B cell (primary cell): ENCODE measurements around the gene CADPS. TPM values are rescaled to one million over a fixed set of nuclear protein-coding genes. Genes with fewer than 3 reads are reported as not detected.

Experiments
- ATAC-seq: fragments of 200-7000 bp; cut with Tn5 transposase; one replicate; pipeline ENCODE4 v1.10.0; 2021; ENCODE audit warnings: low read depth, mild to moderate bottlenecking, moderate number of reproducible peaks, moderate library complexity
- CTCF ChIA-PET: fragments of 350-600 bp; sonication (Branson Sonifier 250); formaldehyde crosslinking; loops from one replicate; lab custom pipeline; 2021; ENCODE audit warnings: antibody characterized with exemption, inconsistent platforms; lab: Charles Lee
- POLR2A ChIA-PET: fragments of 350-600 bp; sonication (Branson Sonifier 250); formaldehyde crosslinking; loops from one replicate; lab custom pipeline; 2021; ENCODE audit warnings: antibody characterized with exemption; lab: Charles Lee
- DNase-seq: peaks from one replicate; pipeline ENCODE4 v3.0.0; 2013
- H2AFZ ChIP-seq: 2 replicates; pipeline ENCODE4 v1.6.1; 2012; ENCODE audit warnings: mild to moderate bottlenecking, low read depth, low read length; ENCODE audit not compliant: insufficient read depth, poor library complexity, severe bottlenecking
- H3K27ac ChIP-seq, 2 donors: 1 replicate in 1 of 2; 2 replicates in 1 of 2; pipeline ENCODE4 v1.5.1; 2012 to 2013; ENCODE audit warnings: low read length in 2 of 2, mild to moderate bottlenecking in 2 of 2, moderate library complexity in 1 of 2
- H3K27me3 ChIP-seq, 4 experiments: fragments of 200-600 bp in 1 of 4; sonication (generic) in 1 of 4; replicated peaks in 1 of 4; 1 replicate in 2 of 4; 2 replicates in 2 of 4; pipeline versions ENCODE4 v1.6.1 to v1.7.0; 2013 to 2016; ENCODE audit warnings: low read length in 3 of 4, mild to moderate bottlenecking in 2 of 4, mixed read lengths in 1 of 4, moderate library complexity in 1 of 4; ENCODE audit not compliant: insufficient read depth in 4 of 4, control insufficient read depth in 3 of 4; ENCODE audit errors: control extremely low read depth in 1 of 4
- H3K36me3 ChIP-seq, 2 experiments: replicated peaks in 1 of 2; 1 replicate in 1 of 2; 2 replicates in 1 of 2; pipeline versions ENCODE4 v1.6.1 to v1.7.1; 2013; ENCODE audit warnings: low read length in 1 of 2; ENCODE audit not compliant: insufficient read depth in 2 of 2, control insufficient read depth in 1 of 2; ENCODE audit errors: control extremely low read depth in 1 of 2, extremely low read depth in 1 of 2
- H3K4me1 ChIP-seq, 2 donors: fragments of 200-600 bp in 1 of 2; sonication (generic) in 1 of 2; 1 replicate in 1 of 2; 2 replicates in 1 of 2; pipeline versions ENCODE4 v1.5.1 to v1.6.1; 2013 to 2017; ENCODE audit warnings: low read length in 2 of 2; ENCODE audit not compliant: control insufficient read depth in 2 of 2, insufficient read depth in 2 of 2
- H3K4me2 ChIP-seq: replicated peaks from 2 replicates; pipeline ENCODE3; 2012; ENCODE audit warnings: mild to moderate bottlenecking, low read depth, low read length; ENCODE audit not compliant: poor library complexity, severe bottlenecking
- H3K4me3 ChIP-seq, 5 experiments: fragments of 200-600 bp in 1 of 5; sonication (generic) in 1 of 5; 1 replicate in 3 of 5; 2 replicates in 2 of 5; pipeline versions ENCODE4 v1.5.1 to v1.7.0; 2011 to 2016; ENCODE audit warnings: low read length in 4 of 5, mild to moderate bottlenecking in 4 of 5, low read depth in 2 of 5, control low read depth in 1 of 5, moderate library complexity in 1 of 5; ENCODE audit not compliant: insufficient read depth in 1 of 5; ENCODE audit errors: control extremely low read depth in 1 of 5, extremely low read depth in 1 of 5
- H3K79me2 ChIP-seq: fragments of 200-600 bp; sonication (generic); one replicate; pipeline ENCODE4 v1.6.0; 2016; ENCODE audit warnings: low read length; ENCODE audit not compliant: control insufficient read depth, insufficient read depth
- H3K9ac ChIP-seq: fragments of 200-600 bp; sonication (generic); 2 replicates; pipeline ENCODE4 v1.6.1; 2017; ENCODE audit warnings: mild to moderate bottlenecking, low read length, moderate library complexity
- H3K9me3 ChIP-seq, 3 donors: one replicate each; pipeline versions ENCODE4 v1.6.1 to v1.7.1; 2013; ENCODE audit warnings: low read length in 2 of 3; ENCODE audit not compliant: control insufficient read depth in 2 of 3, insufficient read depth in 1 of 3; ENCODE audit errors: control extremely low read depth in 1 of 3
- H4K20me1 ChIP-seq: 2 replicates; pipeline ENCODE4 v1.6.0; 2012; ENCODE audit warnings: mild to moderate bottlenecking, low read length; ENCODE audit not compliant: insufficient read depth, control insufficient read depth, poor library complexity, severe bottlenecking
- H3K27ac Mint-ChIP-seq: one replicate; pipeline ENCODE4 v1.8.0; 2021; ENCODE audit warnings: mixed read lengths
- H3K27me3 Mint-ChIP-seq: one replicate; pipeline ENCODE4 v1.8.0; 2021; ENCODE audit warnings: mixed read lengths
- H3K4me1 Mint-ChIP-seq: one replicate; pipeline ENCODE4 v1.8.0; 2021; ENCODE audit warnings: mixed read lengths
- H3K4me3 Mint-ChIP-seq: one replicate; pipeline ENCODE4 v1.8.0; 2021; ENCODE audit warnings: mixed read lengths
- H3K9me3 Mint-ChIP-seq: one replicate; pipeline ENCODE4 v1.8.0; 2022; ENCODE audit warnings: mixed read lengths; ENCODE audit not compliant: insufficient read depth
- EZH2 ChIP-seq: IDR thresholded peaks from 2 replicates; pipeline ENCODE4 v1.6.1; 2012; ENCODE audit warnings: borderline replicate concordance, low read depth, mild to moderate bottlenecking, moderate library complexity, low read length; ENCODE audit not compliant: insufficient read depth, poor library complexity, severe bottlenecking
- WGBS: methylation state at CpG from one replicate; pipeline ENCODE4 v1.1.5; 2013; ENCODE audit warnings: missing lambda C conversion rate; ENCODE audit not compliant: insufficient coverage; 5-methylcytosine and 5-hydroxymethylcytosine counted together
- intact Hi-C: fragments of 100-400 bp; cut with micrococcal nuclease; formaldehyde crosslinking; loops from one replicate; pipeline ENCODE4 v1.10.0; 2022
- polyA plus RNA-seq: library from polyadenylated mRNA; depleted of rRNA; stranded (reverse); fragments of >200 nt; gene quantifications from 2 replicates; pipeline ENCODE4 v1.2.3, GENCODE V29; 2012
- total RNA-seq, 2 donors: library from RNA; stranded (reverse); fragments of 120-200 nt in 1 of 2; gene quantifications; 1 replicate in 1 of 2; 2 replicates in 1 of 2; pipeline versions ENCODE4 v1.2.3 to v1.2.4, GENCODE V29; 2013 to 2022
- TF ChIP-seq, protein P1 (sequence below): fragments of 200-600 bp; IDR thresholded peaks from one replicate; pipeline ENCODE4 v1.8.0; 2022; ENCODE audit warnings: antibody characterized with exemption, mild to moderate bottlenecking

The CADPS gene
- total and polyA plus RNA-seq, 2 donors (not counting 1 experiment from before 2014, with no cell fraction given), result 0.16 to 0.22 TPM

DNA sequence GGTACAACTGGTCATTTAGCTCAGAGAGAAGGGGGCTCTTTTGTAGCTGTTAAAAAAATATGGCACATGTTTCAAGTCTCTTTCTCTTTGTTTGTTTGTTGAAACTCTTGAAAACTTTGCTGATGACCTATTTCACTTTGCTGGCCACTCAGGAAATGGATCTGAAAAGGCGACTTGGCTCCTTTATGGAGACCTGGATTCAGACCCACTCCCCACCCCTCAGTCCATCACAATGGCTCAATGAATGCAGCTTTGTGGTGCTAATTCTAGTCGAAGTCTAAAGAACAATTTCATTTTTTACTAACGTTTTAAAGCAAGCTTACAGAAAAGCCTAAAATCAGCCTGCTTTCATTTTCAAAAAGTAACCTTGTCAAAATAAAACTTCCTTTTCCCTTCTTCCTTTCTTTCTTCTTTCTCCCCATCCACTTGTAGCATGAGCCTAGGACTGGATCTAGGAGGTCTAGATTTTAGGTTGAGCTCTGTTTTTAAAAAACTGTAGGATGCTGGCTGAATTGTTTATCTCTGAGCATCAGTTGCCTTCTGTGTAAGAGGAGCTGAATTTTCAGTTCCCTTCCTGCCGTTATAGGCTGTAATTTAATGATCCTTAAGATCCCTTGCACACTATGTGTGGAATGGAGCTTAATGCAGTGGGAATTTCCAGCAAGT lies 336.4 kb downstream of the CADPS start:
- H3K4me3 Mint-ChIP-seq, result no peak overlapping the region
- H3K4me2 ChIP-seq, result no peak overlapping the region
- H3K36me3 ChIP-seq, result no peaks in the 10 kb centered on the region

DNA sequence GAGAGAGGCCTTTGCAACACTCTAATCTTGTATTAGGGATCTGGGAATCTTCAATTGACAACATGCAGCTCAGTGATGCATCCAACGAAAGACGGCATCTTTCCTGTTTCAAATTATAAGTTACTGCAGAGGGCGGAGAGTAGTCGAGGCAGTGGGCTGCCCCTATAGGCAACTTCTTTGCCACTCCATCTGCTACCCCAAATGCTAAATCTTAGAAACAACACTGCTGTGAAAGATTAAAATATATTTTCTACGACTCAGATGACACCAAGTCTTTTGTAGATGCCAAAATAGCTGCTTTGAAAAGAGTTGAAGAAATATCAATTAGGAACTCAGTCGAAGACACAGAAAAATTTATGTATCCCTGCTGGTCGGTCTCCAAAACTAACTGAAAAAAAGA lies 340.9 kb downstream of the CADPS start:
- H3K4me1 ChIP-seq, result no peaks in the 10 kb centered on the region
- intact Hi-C loops, result no loop called here
- Mint-ChIP-seq H3K4me3 (no peak overlapping the region), H3K27me3 (peaks cover 3% of the 10 kb centered on the region), H3K9me3 (no peaks in the 10 kb centered on the region), H3K27ac (no peak overlapping the region), H3K4me1 (no peaks in the 10 kb centered on the region)
- POLR2A ChIA-PET, result no interaction called here
- DNase-seq, result no peak
- no peak overlapping the region for H3K9ac ChIP-seq
- no peak overlapping the region for H3K4me2 ChIP-seq
- no peak overlapping the region for H3K27ac ChIP-seq
- no CpG with 5 or more reads among the region's 7 CpGs for WGBS
- ATAC-seq, result no peak
- no peaks in the 10 kb centered on the region for H3K79me2 ChIP-seq
- H3K36me3 ChIP-seq, result no peaks in the 10 kb centered on the region
- no peaks in the 10 kb centered on the region for H3K9me3 ChIP-seq
- CTCF ChIA-PET, result no interaction called here
- no peak overlapping the region for H3K4me3 ChIP-seq
- no peaks in the 10 kb centered on the region for H4K20me1 ChIP-seq
- no peak for TF ChIP-seq EZH2
- TF ChIP-seq, protein P1, sequence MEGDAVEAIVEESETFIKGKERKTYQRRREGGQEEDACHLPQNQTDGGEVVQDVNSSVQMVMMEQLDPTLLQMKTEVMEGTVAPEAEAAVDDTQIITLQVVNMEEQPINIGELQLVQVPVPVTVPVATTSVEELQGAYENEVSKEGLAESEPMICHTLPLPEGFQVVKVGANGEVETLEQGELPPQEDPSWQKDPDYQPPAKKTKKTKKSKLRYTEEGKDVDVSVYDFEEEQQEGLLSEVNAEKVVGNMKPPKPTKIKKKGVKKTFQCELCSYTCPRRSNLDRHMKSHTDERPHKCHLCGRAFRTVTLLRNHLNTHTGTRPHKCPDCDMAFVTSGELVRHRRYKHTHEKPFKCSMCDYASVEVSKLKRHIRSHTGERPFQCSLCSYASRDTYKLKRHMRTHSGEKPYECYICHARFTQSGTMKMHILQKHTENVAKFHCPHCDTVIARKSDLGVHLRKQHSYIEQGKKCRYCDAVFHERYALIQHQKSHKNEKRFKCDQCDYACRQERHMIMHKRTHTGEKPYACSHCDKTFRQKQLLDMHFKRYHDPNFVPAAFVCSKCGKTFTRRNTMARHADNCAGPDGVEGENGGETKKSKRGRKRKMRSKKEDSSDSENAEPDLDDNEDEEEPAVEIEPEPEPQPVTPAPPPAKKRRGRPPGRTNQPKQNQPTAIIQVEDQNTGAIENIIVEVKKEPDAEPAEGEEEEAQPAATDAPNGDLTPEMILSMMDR, result no peak
- H2AFZ ChIP-seq, result no peak overlapping the region
- no peaks in the 10 kb centered on the region for H3K27me3 ChIP-seq

More for the DNA sequence above, 336.4 kb downstream of the CADPS start:
- H3K27ac Mint-ChIP-seq, result no peak overlapping the region
- H3K9me3 Mint-ChIP-seq, result no peaks in the 10 kb centered on the region
- Histone ChIP-seq H2AFZ (no peak overlapping the region), H3K27me3 (no peaks in the 10 kb centered on the region), H4K20me1 (no peaks in the 10 kb centered on the region), H3K9ac (no peak overlapping the region), H3K4me3 (no peak overlapping the region), H3K27ac (no peak overlapping the region), H3K79me2 (no peaks in the 10 kb centered on the region), H3K4me1 (no peaks in the 10 kb centered on the region), H3K9me3 (no peaks in the 10 kb centered on the region)
- H3K27me3 Mint-ChIP-seq, result peaks cover 3% of the 10 kb centered on the region
- intact Hi-C loops, result no loop called here
- ATAC-seq (no peak), DNase-seq (no peak)
- H3K4me1 Mint-ChIP-seq, result no peaks in the 10 kb centered on the region
- 37% methylated on average over 2 of the region's 4 CpGs for WGBS
- TF ChIP-seq EZH2, result no peak
- TF ChIP-seq, protein P1, result no peak
- CTCF ChIA-PET, result interaction anchor here (1.3 kb wide), 1 partner anchor 62 kb away, joined by 3 read pairs; no protein-coding TSS in a partner anchor
- POLR2A ChIA-PET, result no interaction called here
